Right lobe of liver (tissue), 6 donors: Measurements from ENCODE around the gene NASP. TPM values are rescaled to one million over a fixed set of nuclear protein-coding genes. Genes with fewer than 3 reads are reported as not detected.

Source experiments
- ATAC-seq, 4 donors: fragments of 200-7000 bp; cut with Tn5 transposase; one replicate each; pipeline ENCODE4 v1.9.1; 2020; ENCODE audit warnings: mild to moderate bottlenecking in 4 of 4, moderate library complexity in 4 of 4
- DNase-seq, 3 donors: peaks; one replicate each; pipeline ENCODE4 v3.0.0-alpha.2; 2020
- H3K27ac ChIP-seq, 3 donors: fragments of 200-600 bp; one replicate each; pipeline ENCODE4 v1.8.0; 2022
- H3K27me3 ChIP-seq, 2 donors: fragments of 200-600 bp; one replicate each; pipeline ENCODE4 v1.8.0; 2022
- H3K36me3 ChIP-seq, 4 donors: fragments of 200-600 bp; sonication (generic) in 1 of 4; one replicate each; pipeline versions ENCODE4 v1.5.1 to v1.8.0; 2017 to 2022; ENCODE audit warnings: control low read depth in 1 of 4
- H3K4me1 ChIP-seq, 4 donors: fragments of 200-600 bp; sonication (generic) in 1 of 4; one replicate each; pipeline versions ENCODE4 v1.5.1 to v1.8.0; 2017 to 2022; ENCODE audit warnings: control low read depth in 1 of 4
- H3K4me3 ChIP-seq, 3 donors: fragments of 200-600 bp; one replicate each; pipeline ENCODE4 v1.8.0; 2022
- H3K9me3 ChIP-seq, 4 donors: fragments of 200-600 bp; sonication (generic) in 1 of 4; one replicate each; pipeline versions ENCODE4 v1.5.1 to v1.8.0; 2017 to 2022; ENCODE audit warnings: control low read depth in 1 of 4
- POLR2A ChIP-seq: fragments of 450-650 bp; IDR thresholded peaks from one replicate; pipeline ENCODE4 v1.6.1; 2017; ENCODE audit warnings: antibody characterized with exemption, mild to moderate bottlenecking
- WGBS: methylation state at CpG from one replicate; pipeline ENCODE4 v1.1.6; 2018; ENCODE audit warnings: low coverage, low lambda C conversion rate; ENCODE audit not compliant: insufficient coverage; ENCODE audit errors: missing lambda C conversion rate; 5-methylcytosine and 5-hydroxymethylcytosine counted together
- intact Hi-C, 2 donors: fragments of 100-400 bp; cut with DNase I; formaldehyde crosslinking; loops; one replicate each; pipeline versions ENCODE4 v1.11.2 to v1.14.1; 2022
- total RNA-seq, 6 experiments: library from RNA; depleted of rRNA in 2 of 6; stranded (reverse); fragments of >200 nt in 2 of 6; fragmentation: NEBNext Ultra II Directional in 3 of 6; extraction: Animal tissue kit (Norgen Biotek cat#: 25700) in 3 of 6; gene quantifications; one replicate each; pipeline versions ENCODE4 v1.1.0 to v1.2.4, GENCODE V29; 2016 to 2023
- TF ChIP-seq, protein P1 (sequence below), 4 donors: fragments of 200-600 bp in 3 of 4; fragments of 450-650 bp in 1 of 4; IDR thresholded peaks; one replicate each; pipeline versions ENCODE4 v1.5.1 to v1.8.0; 2016 to 2022; ENCODE audit warnings: antibody characterized with exemption in 4 of 4, mild to moderate bottlenecking in 2 of 4
- donor health status: DM: no; HTN: yes; CAD: no.
- donor health status: DM: no; HTN: no; CAD: no.
- donor health status: DM: no; HTN: no; CAD: no.
- donor health status: DM: no; HTN: yes; CAD: no.
- donor health status: DM: no; HTN: yes; CAD: no.

The NASP gene
- total RNA-seq, 6 experiments from 2014 or later = 21.8 to 31.9 (median 26.1) TPM

DNA sequence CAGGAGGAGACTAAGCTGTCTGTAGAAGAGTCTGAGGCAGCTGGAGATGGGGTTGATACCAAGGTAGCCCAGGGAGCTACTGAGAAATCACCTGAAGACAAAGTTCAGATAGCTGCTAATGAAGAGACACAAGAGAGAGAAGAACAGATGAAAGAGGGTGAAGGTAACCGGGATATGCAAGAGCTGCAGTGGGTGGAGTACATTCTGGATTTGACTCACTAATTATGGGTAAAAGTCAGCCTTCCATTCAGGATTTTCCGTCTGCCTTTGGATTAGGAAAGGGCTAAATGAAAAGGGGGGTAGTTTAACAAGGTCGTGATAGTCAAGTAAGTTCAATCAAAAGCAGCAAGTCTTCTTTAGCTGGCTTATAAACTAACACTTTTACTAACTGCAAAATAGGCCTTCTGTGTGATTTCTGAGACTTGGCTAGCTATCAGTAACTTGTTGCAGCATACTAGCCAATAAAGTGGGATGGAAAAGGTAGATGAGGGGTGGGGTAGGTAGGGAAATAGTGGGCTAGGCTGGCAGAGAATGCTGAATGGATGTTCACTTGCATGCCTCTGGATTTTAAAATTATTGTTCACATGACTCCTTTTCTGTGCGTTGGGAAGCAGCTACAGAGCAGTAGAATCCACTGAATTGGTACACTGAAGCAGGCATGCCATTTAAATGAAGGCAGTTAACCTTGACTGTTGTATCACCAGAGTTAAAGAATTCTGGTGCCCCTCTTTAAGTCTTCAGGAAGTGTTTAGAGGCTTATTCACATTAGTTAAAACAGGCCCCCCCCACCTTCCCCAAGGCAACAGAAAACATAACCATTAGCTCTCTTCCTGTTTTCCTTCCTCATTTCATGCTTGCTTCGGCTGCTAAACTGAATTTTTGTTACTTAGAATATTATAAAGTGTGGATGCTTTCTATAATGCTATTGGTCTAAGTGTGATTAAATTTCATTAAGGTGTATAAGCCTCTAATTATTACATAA is 24.6 kb downstream of the NASP start:
- H3K4me3 ChIP-seq = no peak overlapping the region
- H3K4me1 ChIP-seq = no peaks in the 10 kb centered on the region
- intact Hi-C loops = no loop called here
- WGBS = 75% methylated on average over 5 of the region's 5 CpGs
- H3K27ac ChIP-seq = no peak overlapping the region
- H3K9me3 ChIP-seq = no peaks in the 10 kb centered on the region
- no peak for DNase-seq
- TF ChIP-seq, protein P1, sequence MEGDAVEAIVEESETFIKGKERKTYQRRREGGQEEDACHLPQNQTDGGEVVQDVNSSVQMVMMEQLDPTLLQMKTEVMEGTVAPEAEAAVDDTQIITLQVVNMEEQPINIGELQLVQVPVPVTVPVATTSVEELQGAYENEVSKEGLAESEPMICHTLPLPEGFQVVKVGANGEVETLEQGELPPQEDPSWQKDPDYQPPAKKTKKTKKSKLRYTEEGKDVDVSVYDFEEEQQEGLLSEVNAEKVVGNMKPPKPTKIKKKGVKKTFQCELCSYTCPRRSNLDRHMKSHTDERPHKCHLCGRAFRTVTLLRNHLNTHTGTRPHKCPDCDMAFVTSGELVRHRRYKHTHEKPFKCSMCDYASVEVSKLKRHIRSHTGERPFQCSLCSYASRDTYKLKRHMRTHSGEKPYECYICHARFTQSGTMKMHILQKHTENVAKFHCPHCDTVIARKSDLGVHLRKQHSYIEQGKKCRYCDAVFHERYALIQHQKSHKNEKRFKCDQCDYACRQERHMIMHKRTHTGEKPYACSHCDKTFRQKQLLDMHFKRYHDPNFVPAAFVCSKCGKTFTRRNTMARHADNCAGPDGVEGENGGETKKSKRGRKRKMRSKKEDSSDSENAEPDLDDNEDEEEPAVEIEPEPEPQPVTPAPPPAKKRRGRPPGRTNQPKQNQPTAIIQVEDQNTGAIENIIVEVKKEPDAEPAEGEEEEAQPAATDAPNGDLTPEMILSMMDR (IDR thresholded peaks at IDR 0.05) = no peak
- TF ChIP-seq POLR2A = no peak
- H3K36me3 ChIP-seq = peaks cover 0 to 22% (median 2%) of the 10 kb centered on the region in 4 donors
- H3K27me3 ChIP-seq = no peaks in the 10 kb centered on the region
- peak in 3 of 4 donors; percentile 35 to 45 (median 39) for ATAC-seq

DNA sequence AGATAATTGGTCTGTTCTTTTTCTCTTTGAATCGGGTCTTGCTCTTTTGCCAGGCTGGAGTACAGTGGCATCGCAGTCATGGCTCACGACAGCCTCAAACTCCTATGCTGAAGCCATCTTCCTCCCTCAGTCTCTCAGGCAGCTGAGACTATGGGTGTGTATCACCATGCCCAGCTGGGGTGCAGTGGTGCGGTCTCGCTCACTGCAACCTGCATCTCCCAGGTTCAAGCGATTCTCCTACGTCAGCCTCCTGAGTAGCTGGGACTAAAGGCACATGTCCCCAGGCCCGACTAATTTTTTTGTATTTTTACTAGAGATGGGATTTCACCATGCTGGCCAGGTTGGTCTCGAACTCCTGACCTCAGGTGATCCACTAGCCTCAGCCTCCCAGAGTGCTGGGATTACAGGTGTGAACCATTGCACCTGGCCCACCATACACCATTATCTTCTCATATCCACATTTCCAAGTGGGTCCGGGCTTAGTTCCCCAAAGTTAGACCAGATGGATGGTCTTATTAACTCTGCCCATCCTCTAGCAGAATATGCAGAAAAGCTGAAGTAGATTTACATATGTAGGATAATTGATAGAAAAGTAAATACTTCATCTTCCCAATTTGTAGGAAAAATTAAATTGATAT is 26.9 kb downstream of the NASP start:
- 98% methylated on average over 10 of the region's 10 CpGs for WGBS
- Histone ChIP-seq H3K9me3 (no peaks in the 10 kb centered on the region), H3K27me3 (no peaks in the 10 kb centered on the region), H3K4me1 (no peaks in the 10 kb centered on the region), H3K4me3 (no peak overlapping the region), H3K36me3 (peaks cover 0 to 33% (median 9%) of the 10 kb centered on the region in 4 donors), H3K27ac (no peak overlapping the region)
- TF ChIP-seq, protein P1 (IDR thresholded peaks at IDR 0.05) = no peak
- TF ChIP-seq POLR2A = no peak
- no peak for DNase-seq
- no peak for ATAC-seq
- intact Hi-C loops = no loop called here

DNA sequence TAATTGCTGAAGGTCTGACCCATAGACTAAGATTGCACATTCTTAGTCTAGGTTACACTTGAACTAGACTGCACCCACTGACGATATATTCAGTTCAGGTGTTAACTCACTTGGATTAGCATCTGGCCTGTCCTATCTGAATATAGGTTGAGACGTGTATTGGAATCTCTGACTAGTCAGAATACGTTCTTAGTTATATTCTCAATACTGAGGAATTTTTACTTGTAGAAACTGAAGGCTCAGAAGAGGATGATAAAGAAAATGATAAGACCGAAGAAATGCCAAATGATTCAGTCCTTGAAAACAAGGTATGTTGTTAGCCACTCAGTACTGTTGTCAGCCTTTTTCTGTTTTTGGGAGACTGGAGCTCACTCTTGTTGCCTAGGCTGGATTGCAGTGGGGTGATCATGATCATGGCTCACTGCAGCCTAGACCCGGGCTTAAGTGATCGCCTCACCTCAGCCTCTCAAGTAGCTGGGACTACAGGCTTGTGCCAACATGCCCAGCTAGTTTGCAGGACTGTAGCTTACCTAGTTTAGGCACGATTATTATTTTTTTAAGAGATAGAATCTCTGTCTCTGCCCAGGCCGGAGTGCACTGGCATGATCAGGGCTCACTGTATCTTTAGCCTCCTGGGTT is 29.2 kb downstream of the NASP start:
- WGBS = 83% methylated on average over 8 of the region's 8 CpGs
- no peaks in the 10 kb centered on the region for H3K4me1 ChIP-seq
- no peak for DNase-seq
- peaks cover 0 to 40% (median 22%) of the 10 kb centered on the region in 4 donors for H3K36me3 ChIP-seq
- intact Hi-C loops = no loop called here
- TF ChIP-seq, protein P1 (IDR thresholded peaks at IDR 0.05) = no peak
- TF ChIP-seq POLR2A = no peak
- ATAC-seq = no peak
- no peaks in the 10 kb centered on the region for H3K27me3 ChIP-seq
- no peak overlapping the region for H3K4me3 ChIP-seq
- H3K27ac ChIP-seq = no peak overlapping the region
- no peaks in the 10 kb centered on the region for H3K9me3 ChIP-seq

DNA sequence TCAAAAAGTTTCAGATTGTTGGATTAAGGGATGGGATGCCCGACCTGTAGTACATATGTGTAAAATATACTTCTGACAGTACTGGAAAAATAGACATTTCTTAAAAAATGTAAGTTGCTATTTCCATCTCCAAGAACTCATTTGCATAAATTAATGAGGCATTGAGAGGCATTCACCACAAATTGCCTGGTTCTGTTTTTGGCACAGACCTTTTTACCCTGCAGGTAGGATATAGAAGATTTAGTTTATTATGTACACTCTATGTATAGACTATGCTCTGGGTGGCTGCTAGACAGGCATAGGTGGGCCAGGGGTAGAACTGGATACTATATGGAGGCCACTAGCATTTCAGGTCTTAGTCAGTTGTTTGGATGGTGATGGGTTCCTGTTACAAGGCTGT is 32.0 kb downstream of the NASP start:
- no peaks in the 10 kb centered on the region for H3K9me3 ChIP-seq
- H3K4me3 ChIP-seq = no peak overlapping the region
- TF ChIP-seq, protein P1 (IDR thresholded peaks at IDR 0.05) = no peak
- TF ChIP-seq POLR2A = no peak
- no peaks in the 10 kb centered on the region for H3K27me3 ChIP-seq
- 75% methylated on average over 1 of the region's 1 CpG for WGBS
- DNase-seq (no peak), ATAC-seq (no peak)
- no peak overlapping the region for H3K27ac ChIP-seq
- H3K36me3 ChIP-seq = peaks cover 0 to 54% (median 23%) of the 10 kb centered on the region in 4 donors
- H3K4me1 ChIP-seq = no peaks in the 10 kb centered on the region
- intact Hi-C loops = no loop called here
